Measurements from ENCODE around the gene THAP5.

The THAP5 gene

GRCh38 chr7:108576116-108576515 is 6.6 kb upstream of the THAP5 start:
- no peak overlapping the region for H3K4me3 ChIP-seq (ENCODE audit: low read length, poor library complexity, severe bottlenecking)
- peaks cover 8% of the 10 kb centered on the region; the same call in 1 of the 2 replicates for H3K36me3 ChIP-seq (ENCODE audit: insufficient read depth, low read length)
- peaks cover 41% of the 10 kb centered on the region for H3K4me1 ChIP-seq (ENCODE audit: insufficient read depth, low read length, poor library complexity, severe bottlenecking)
- no peak overlapping the region for H3K9ac ChIP-seq (ENCODE audit: low read depth, low read length, poor library complexity, severe bottlenecking)
- no peaks in the 10 kb centered on the region for H3K9me2 ChIP-seq (replicated peaks; ENCODE audit: low read depth, low read length)
- H3K79me2 ChIP-seq (ENCODE audit: insufficient read depth, low read length) = peaks cover 48% of the 10 kb centered on the region
- H4K20me1 ChIP-seq (ENCODE audit: insufficient read depth, low read length, poor library complexity, severe bottlenecking) = peaks cover 41% of the 10 kb centered on the region
- no peak overlapping the region for H3K4me2 ChIP-seq (ENCODE audit: low read depth, low read length, poor library complexity, severe bottlenecking)
- no peak for TF ChIP-seq CTCF (conservative IDR thresholded peaks at IDR 0.05; ENCODE audit: low read length)
- no peak for TF ChIP-seq EZH2phosphoT487 (IDR thresholded peaks at IDR 0.05; ENCODE audit: borderline replicate concordance)
- no peaks in the 10 kb centered on the region for H3F3A ChIP-seq (ENCODE audit: low read depth)
- peaks cover 6% of the 10 kb centered on the region; the same call in 1 of the 2 replicates for H3K9me3 ChIP-seq (ENCODE audit: insufficient read depth, low read depth, low read length)
- H2AFZ ChIP-seq (ENCODE audit: low read length) = no peak overlapping the region
- no peaks in the 10 kb centered on the region for H3K27me3 ChIP-seq (ENCODE audit: insufficient read depth, low read length, poor library complexity, severe bottlenecking)

- Histone ChIP-seq H3F3A (ENCODE audit: low read depth) (no peaks in the 10 kb centered on the region), H3K4me3 (ENCODE audit: low read length, poor library complexity, severe bottlenecking) (no peak overlapping the region), H2AFZ (ENCODE audit: low read length) (no peak overlapping the region), H3K9me3 (ENCODE audit: insufficient read depth, low read depth, low read length) (peaks cover 5% of the 10 kb centered on the region; the same call in 1 of the 2 replicates), H3K36me3 (ENCODE audit: insufficient read depth, low read length) (peaks cover 8% of the 10 kb centered on the region; the same call in 1 of the 2 replicates), H3K4me2 (ENCODE audit: low read depth, low read length, poor library complexity, severe bottlenecking) (no peak overlapping the region), H3K4me1 (ENCODE audit: insufficient read depth, low read length, poor library complexity, severe bottlenecking) (peaks cover 46% of the 10 kb centered on the region), H3K79me2 (ENCODE audit: insufficient read depth, low read length) (peaks cover 58% of the 10 kb centered on the region), H4K20me1 (ENCODE audit: insufficient read depth, low read length, poor library complexity, severe bottlenecking) (peaks cover 48% of the 10 kb centered on the region), H3K27me3 (ENCODE audit: insufficient read depth, low read length, poor library complexity, severe bottlenecking) (no peaks in the 10 kb centered on the region), H3K9ac (ENCODE audit: low read depth, low read length, poor library complexity, severe bottlenecking) (no peak overlapping the region), H3K9me2 (replicated peaks; ENCODE audit: low read depth, low read length) (no peaks in the 10 kb centered on the region)
- no peak for TF ChIP-seq EZH2phosphoT487 (IDR thresholded peaks at IDR 0.05; ENCODE audit: borderline replicate concordance)
- TF ChIP-seq CTCF (conservative IDR thresholded peaks at IDR 0.05; ENCODE audit: low read length) = no peak
These were observed 5.7 kb upstream of the THAP5 start for GRCh38 chr7:108575156-108575555.

GRCh38 chr7:108572480-108572879 is 3.0 kb upstream of the THAP5 start:
- H3K27me3 ChIP-seq (ENCODE audit: insufficient read depth, low read length, poor library complexity, severe bottlenecking) = no peaks in the 10 kb centered on the region
- no peak overlapping the region for H2AFZ ChIP-seq (ENCODE audit: low read length)
- peak overlapping the region; percentile 78 for H3K4me2 ChIP-seq (ENCODE audit: low read depth, low read length, poor library complexity, severe bottlenecking)
- peaks cover 5% of the 10 kb centered on the region; the same call in 1 of the 2 replicates for H3K36me3 ChIP-seq (ENCODE audit: insufficient read depth, low read length)
- peak overlapping the region; percentile 91 for H3K4me3 ChIP-seq (ENCODE audit: low read length, poor library complexity, severe bottlenecking)
- H3K9me2 ChIP-seq (replicated peaks; ENCODE audit: low read depth, low read length) = no peaks in the 10 kb centered on the region
- H3K9ac ChIP-seq (ENCODE audit: low read depth, low read length, poor library complexity, severe bottlenecking) = peak overlapping the region; percentile 86
- H3F3A ChIP-seq (ENCODE audit: low read depth) = no peaks in the 10 kb centered on the region
- peaks cover 78% of the 10 kb centered on the region for H3K79me2 ChIP-seq (ENCODE audit: insufficient read depth, low read length)
- peaks cover 61% of the 10 kb centered on the region for H3K4me1 ChIP-seq (ENCODE audit: insufficient read depth, low read length, poor library complexity, severe bottlenecking)
- H4K20me1 ChIP-seq (ENCODE audit: insufficient read depth, low read length, poor library complexity, severe bottlenecking) = peaks cover 54% of the 10 kb centered on the region
- H3K9me3 ChIP-seq (ENCODE audit: insufficient read depth, low read depth, low read length) = no peaks in the 10 kb centered on the region
- TF ChIP-seq EZH2phosphoT487 (IDR thresholded peaks at IDR 0.05; ENCODE audit: borderline replicate concordance) = no peak
- no peak for TF ChIP-seq CTCF (conservative IDR thresholded peaks at IDR 0.05; ENCODE audit: low read length)

Data from Loucy (cell line).